ENCODE measurements around the gene ACTL10.
"Not testable (repeated sequence)": the region's sequence is repeated elsewhere in the genome, so short reads cannot be mapped to it uniquely, and the experiment has no call there.

Gene ACTL10

GRCh38 chr20:33666293-33667244 is at the start of gene ACTL10:
TSS of gene ACTL10 (plus strand) at chr20:33666943. CDS start at chr20:33667498, 555 bp downstream.
- peak; percentile 98 for DNase-seq (ENCODE audit: low read depth)

GRCh38 chr20:33621717-33622400 is 44.9 kb upstream of the ACTL10 start:
- DNase-seq (ENCODE audit: low read depth): no peak

- no peak for DNase-seq (ENCODE audit: low read depth)
Observed at GRCh38 chr20:33622705-33623365, 43.9 kb upstream of the ACTL10 start.

GRCh38 chr20:33624399-33624798 is 42.3 kb upstream of the ACTL10 start:
- no peak for DNase-seq (ENCODE audit: low read depth)

GRCh38 chr20:33626190-33626589 is 40.6 kb upstream of the ACTL10 start:
- DNase-seq (ENCODE audit: low read depth): no peak

GRCh38 chr20:33627577-33628216 is 39.0 kb upstream of the ACTL10 start:
- DNase-seq (ENCODE audit: low read depth): no peak

GRCh38 chr20:33629533-33629932 is 37.2 kb upstream of the ACTL10 start:
- no peak for DNase-seq (ENCODE audit: low read depth)

GRCh38 chr20:33629979-33630378 is 36.8 kb upstream of the ACTL10 start:
- no peak for DNase-seq (ENCODE audit: low read depth)

GRCh38 chr20:33630507-33630906 is 36.2 kb upstream of the ACTL10 start:
- no peak for DNase-seq (ENCODE audit: low read depth)

- not testable (repeated sequence) for DNase-seq (ENCODE audit: low read depth)
Observed at GRCh38 chr20:33631910-33632309, 34.8 kb upstream of the ACTL10 start.

- DNase-seq (ENCODE audit: low read depth): no peak
Observed at GRCh38 chr20:33635341-33635740, 31.4 kb upstream of the ACTL10 start.

GRCh38 chr20:33636776-33637175 is 30.0 kb upstream of the ACTL10 start:
- no peak for DNase-seq (ENCODE audit: low read depth)

- DNase-seq (ENCODE audit: low read depth): peak; percentile 26
Observed at GRCh38 chr20:33640287-33640686, 26.5 kb upstream of the ACTL10 start.

GRCh38 chr20:33644313-33645071 is 22.3 kb upstream of the ACTL10 start:
- no peak for DNase-seq (ENCODE audit: low read depth)

- no peak for DNase-seq (ENCODE audit: low read depth)
Observed at GRCh38 chr20:33645072-33645358, 21.7 kb upstream of the ACTL10 start.

- DNase-seq (ENCODE audit: low read depth): no peak
Observed at GRCh38 chr20:33645396-33645795, 21.3 kb upstream of the ACTL10 start.

- no peak for DNase-seq (ENCODE audit: low read depth)
Observed at GRCh38 chr20:33646191-33646590, 20.6 kb upstream of the ACTL10 start.

GRCh38 chr20:33646959-33647602 is 19.7 kb upstream of the ACTL10 start:
- not testable (repeated sequence) for DNase-seq (ENCODE audit: low read depth)

- DNase-seq (ENCODE audit: low read depth): peak; percentile 91
Observed at GRCh38 chr20:33647603-33648395, 18.9 kb upstream of the ACTL10 start.

GRCh38 chr20:33648396-33649004 is 18.2 kb upstream of the ACTL10 start:
- no peak for DNase-seq (ENCODE audit: low read depth)

All from fibroblast of gingiva (primary cell).